AG04449 (cell line): ENCODE measurements around the gene CDYL2.
"Not testable (repeated sequence)": the region's sequence is repeated elsewhere in the genome, so short reads cannot be mapped to it uniquely, and the experiment has no call there.

Experiments
- CTCF ChIA-PET: fragments of 350-600 bp; formaldehyde crosslinking; extraction: SDS; loops from one replicate; lab custom pipeline; 2021; ENCODE audit warnings: antibody characterized with exemption; lab: Yijun Ruan, JAX
- POLR2A ChIA-PET: fragments of 400-600, 350-600 bp; formaldehyde crosslinking; extraction: SDS; loops from one replicate; lab custom pipeline; 2020; ENCODE audit warnings: antibody characterized with exemption, inconsistent platforms; lab: Yijun Ruan, JAX
- DNase-seq: peaks from one replicate; pipeline ENCODE4 v3.0.0-alpha.2; 2010; ENCODE audit warnings: low read depth, low spot score
- H3K4me3 ChIP-seq: 2 replicates; pipeline ENCODE4 v1.5.1; 2011; ENCODE audit warnings: low read depth, mild to moderate bottlenecking, control low read depth, low read length
- CTCF ChIP-seq: IDR thresholded peaks from one replicate; pipeline ENCODE4 v1.5.1; 2011; ENCODE audit warnings: mild to moderate bottlenecking, moderate library complexity, low read length, control low read depth, inconsistent platforms; ENCODE audit not compliant: insufficient read depth; ENCODE audit errors: missing control alignments

The CDYL2 gene

GRCh38 chr16:80792031-80792430 lies 12.4 kb downstream of the CDYL2 start:
- ChIA-PET POLR2A (no interaction called here), CTCF (interaction anchor here (1.4 to 1.5 kb wide), 2 partner anchors 11 to 14 kb away, joined by 3 to 4 read pairs; no protein-coding TSS in a partner anchor)
- no peak overlapping the region for H3K4me3 ChIP-seq
- no peak for TF ChIP-seq CTCF
- no peak for DNase-seq

- no peak for TF ChIP-seq CTCF
- H3K4me3 ChIP-seq = no peak overlapping the region
- ChIA-PET CTCF (interaction anchor here (1.4 to 1.5 kb wide), 2 partner anchors 11 to 14 kb away, joined by 3 to 4 read pairs; no protein-coding TSS in a partner anchor), POLR2A (no interaction called here)
- no peak for DNase-seq
Measured at GRCh38 chr16:80791411-80791810, 13.0 kb downstream of the CDYL2 start.

- H3K4me3 ChIP-seq = no peak overlapping the region
- no peak for TF ChIP-seq CTCF
- POLR2A ChIA-PET = no interaction called here
- CTCF ChIA-PET = interaction anchor here (1.4 kb wide), 1 partner anchor 12 kb away, joined by 4 read pairs; no protein-coding TSS in a partner anchor
- DNase-seq = no peak
Measured at GRCh38 chr16:80790751-80791150, 13.6 kb downstream of the CDYL2 start.

GRCh38 chr16:80788027-80788426 lies 16.4 kb downstream of the CDYL2 start:
- peak; percentile 16 for DNase-seq
- ChIA-PET CTCF (no interaction called here), POLR2A (no interaction called here)
- no peak overlapping the region for H3K4me3 ChIP-seq
- TF ChIP-seq CTCF = no peak

GRCh38 chr16:80786561-80786960 lies 17.8 kb downstream of the CDYL2 start:
- H3K4me3 ChIP-seq, DNase-seq, POLR2A ChIA-PET, CTCF ChIA-PET: not testable (repeated sequence)

- no peak for TF ChIP-seq CTCF
- no peak overlapping the region for H3K4me3 ChIP-seq
- ChIA-PET CTCF (no interaction called here), POLR2A (interaction anchor here (0.6 kb wide), 1 partner anchor 236 kb away, joined by 3 read pairs; no protein-coding TSS in a partner anchor)
- DNase-seq = no peak
Measured at GRCh38 chr16:80784951-80785350, 19.4 kb downstream of the CDYL2 start.

- TF ChIP-seq CTCF = no peak
- no peak overlapping the region for H3K4me3 ChIP-seq
- CTCF ChIA-PET = no interaction called here
- POLR2A ChIA-PET = no interaction called here
- DNase-seq = no peak
Measured at GRCh38 chr16:80778703-80779102, 25.7 kb downstream of the CDYL2 start.
